ENCODE results near the gene SLC2A6.
A peak's percentile ranks its signal among the peaks of the same experiment; 100 is the strongest.

The SLC2A6 gene

DNA sequence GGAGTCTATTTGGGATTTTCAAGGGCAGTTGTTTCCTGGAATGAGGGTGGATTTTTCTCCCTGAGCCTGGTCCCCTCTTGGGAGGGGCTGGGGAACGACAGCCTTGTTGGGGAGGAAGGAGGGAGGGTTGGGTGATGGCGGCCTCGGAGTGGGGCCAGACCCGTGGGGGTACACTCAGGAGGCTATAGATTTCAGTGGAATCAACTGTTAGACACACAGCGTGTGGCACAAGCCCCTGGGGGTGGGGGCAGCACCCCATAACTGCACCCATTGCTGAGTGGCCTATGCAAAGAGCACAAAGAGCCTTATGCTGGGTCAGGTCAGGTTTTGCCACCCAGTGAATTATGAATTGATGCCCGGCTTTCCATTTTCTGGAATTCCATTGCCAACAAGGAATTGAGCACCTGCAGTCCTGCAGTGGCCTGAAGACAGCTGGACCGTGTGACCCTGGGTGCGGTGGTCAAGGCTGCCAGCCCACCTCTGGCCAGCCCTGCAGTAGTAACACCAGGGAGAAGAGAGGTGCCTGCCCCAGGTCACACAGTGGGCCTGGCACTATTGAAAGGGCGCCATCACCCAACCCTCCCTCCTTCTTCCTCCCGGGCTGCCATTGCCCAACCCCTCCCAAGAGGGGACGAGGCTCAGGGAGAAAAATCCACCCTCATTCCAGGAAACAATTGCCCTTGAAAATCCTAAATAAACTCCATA, 37.5 kb upstream of the SLC2A6 start:
- no peaks in the 10 kb centered on the region for H3F3A ChIP-seq (ENCODE audit: low read depth)
- no peak overlapping the region for H3K4me2 ChIP-seq (ENCODE audit: low read depth, low read length, poor library complexity, severe bottlenecking)
- TF ChIP-seq, protein P1, sequence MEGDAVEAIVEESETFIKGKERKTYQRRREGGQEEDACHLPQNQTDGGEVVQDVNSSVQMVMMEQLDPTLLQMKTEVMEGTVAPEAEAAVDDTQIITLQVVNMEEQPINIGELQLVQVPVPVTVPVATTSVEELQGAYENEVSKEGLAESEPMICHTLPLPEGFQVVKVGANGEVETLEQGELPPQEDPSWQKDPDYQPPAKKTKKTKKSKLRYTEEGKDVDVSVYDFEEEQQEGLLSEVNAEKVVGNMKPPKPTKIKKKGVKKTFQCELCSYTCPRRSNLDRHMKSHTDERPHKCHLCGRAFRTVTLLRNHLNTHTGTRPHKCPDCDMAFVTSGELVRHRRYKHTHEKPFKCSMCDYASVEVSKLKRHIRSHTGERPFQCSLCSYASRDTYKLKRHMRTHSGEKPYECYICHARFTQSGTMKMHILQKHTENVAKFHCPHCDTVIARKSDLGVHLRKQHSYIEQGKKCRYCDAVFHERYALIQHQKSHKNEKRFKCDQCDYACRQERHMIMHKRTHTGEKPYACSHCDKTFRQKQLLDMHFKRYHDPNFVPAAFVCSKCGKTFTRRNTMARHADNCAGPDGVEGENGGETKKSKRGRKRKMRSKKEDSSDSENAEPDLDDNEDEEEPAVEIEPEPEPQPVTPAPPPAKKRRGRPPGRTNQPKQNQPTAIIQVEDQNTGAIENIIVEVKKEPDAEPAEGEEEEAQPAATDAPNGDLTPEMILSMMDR (conservative IDR thresholded peaks at IDR 0.05; ENCODE audit: low read length) = no peak
- no peak for TF ChIP-seq EZH2phosphoT487 (IDR thresholded peaks at IDR 0.05; ENCODE audit: borderline replicate concordance)
- H2AFZ ChIP-seq (ENCODE audit: low read length) = no peak overlapping the region
- no peaks in the 10 kb centered on the region for H3K36me3 ChIP-seq (ENCODE audit: insufficient read depth, low read length)
- no peaks in the 10 kb centered on the region for H3K9me2 ChIP-seq (replicated peaks; ENCODE audit: low read depth, low read length)
- no peaks in the 10 kb centered on the region for H3K9me3 ChIP-seq (ENCODE audit: insufficient read depth, low read depth, low read length)
- no peak overlapping the region for H3K4me3 ChIP-seq (ENCODE audit: low read length, poor library complexity, severe bottlenecking)
- H3K27me3 ChIP-seq (ENCODE audit: insufficient read depth, low read length, poor library complexity, severe bottlenecking) = no peaks in the 10 kb centered on the region
- no peaks in the 10 kb centered on the region for H4K20me1 ChIP-seq (ENCODE audit: insufficient read depth, low read length, poor library complexity, severe bottlenecking)
- H3K9ac ChIP-seq (ENCODE audit: low read depth, low read length, poor library complexity, severe bottlenecking) = no peak overlapping the region
- H3K79me2 ChIP-seq (ENCODE audit: insufficient read depth, low read length) = no peaks in the 10 kb centered on the region
- H3K4me1 ChIP-seq (ENCODE audit: insufficient read depth, low read length, poor library complexity, severe bottlenecking) = peaks cover 12% of the 10 kb centered on the region

DNA sequence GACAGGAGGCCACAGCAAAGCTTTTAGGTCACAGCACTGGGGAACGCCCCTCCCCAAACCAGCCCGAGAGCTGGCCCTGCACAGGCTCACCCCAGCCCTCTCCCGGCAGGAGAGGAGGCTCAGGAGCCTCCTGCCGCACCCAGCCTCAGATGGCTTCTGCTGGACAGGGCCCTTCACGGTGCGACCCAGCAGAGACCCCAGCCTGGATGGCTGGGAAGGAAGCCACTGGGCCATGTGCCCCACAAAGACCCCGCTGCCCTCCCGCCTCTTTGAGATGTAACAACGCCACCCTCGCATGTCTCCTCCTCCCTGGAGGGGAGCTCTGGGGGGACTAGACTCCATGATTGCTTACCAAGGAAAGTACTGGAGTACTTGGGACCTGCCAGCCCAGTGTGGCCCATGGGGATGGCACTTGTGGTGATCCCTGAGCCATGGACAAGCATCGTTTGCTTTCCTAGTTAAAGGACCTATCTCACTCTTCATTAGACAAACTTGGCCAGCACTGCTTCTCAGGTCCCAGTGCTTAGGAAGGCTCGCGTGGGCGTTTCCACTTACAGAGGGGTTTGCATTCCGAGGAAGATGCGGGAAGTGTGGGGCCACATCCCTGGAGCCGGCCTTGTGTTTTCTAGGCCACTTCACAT, 36.8 kb upstream of the SLC2A6 start:
- H3K9me3 ChIP-seq (ENCODE audit: insufficient read depth, low read depth, low read length) = no peaks in the 10 kb centered on the region
- H3K4me2 ChIP-seq (ENCODE audit: low read depth, low read length, poor library complexity, severe bottlenecking) = no peak overlapping the region
- no peaks in the 10 kb centered on the region for H3F3A ChIP-seq (ENCODE audit: low read depth)
- H3K4me1 ChIP-seq (ENCODE audit: insufficient read depth, low read length, poor library complexity, severe bottlenecking) = peaks cover 11% of the 10 kb centered on the region
- H3K9me2 ChIP-seq (replicated peaks; ENCODE audit: low read depth, low read length) = no peaks in the 10 kb centered on the region
- no peak for TF ChIP-seq EZH2phosphoT487 (IDR thresholded peaks at IDR 0.05; ENCODE audit: borderline replicate concordance)
- TF ChIP-seq, protein P1 (conservative IDR thresholded peaks at IDR 0.05; ENCODE audit: low read length) = no peak
- no peak overlapping the region for H2AFZ ChIP-seq (ENCODE audit: low read length)
- H3K36me3 ChIP-seq (ENCODE audit: insufficient read depth, low read length) = no peaks in the 10 kb centered on the region
- H3K4me3 ChIP-seq (ENCODE audit: low read length, poor library complexity, severe bottlenecking) = no peak overlapping the region
- H3K79me2 ChIP-seq (ENCODE audit: insufficient read depth, low read length) = no peaks in the 10 kb centered on the region
- no peaks in the 10 kb centered on the region for H4K20me1 ChIP-seq (ENCODE audit: insufficient read depth, low read length, poor library complexity, severe bottlenecking)
- peak overlapping the region; percentile 27 for H3K9ac ChIP-seq (ENCODE audit: low read depth, low read length, poor library complexity, severe bottlenecking)
- H3K27me3 ChIP-seq (ENCODE audit: insufficient read depth, low read length, poor library complexity, severe bottlenecking) = no peaks in the 10 kb centered on the region

DNA sequence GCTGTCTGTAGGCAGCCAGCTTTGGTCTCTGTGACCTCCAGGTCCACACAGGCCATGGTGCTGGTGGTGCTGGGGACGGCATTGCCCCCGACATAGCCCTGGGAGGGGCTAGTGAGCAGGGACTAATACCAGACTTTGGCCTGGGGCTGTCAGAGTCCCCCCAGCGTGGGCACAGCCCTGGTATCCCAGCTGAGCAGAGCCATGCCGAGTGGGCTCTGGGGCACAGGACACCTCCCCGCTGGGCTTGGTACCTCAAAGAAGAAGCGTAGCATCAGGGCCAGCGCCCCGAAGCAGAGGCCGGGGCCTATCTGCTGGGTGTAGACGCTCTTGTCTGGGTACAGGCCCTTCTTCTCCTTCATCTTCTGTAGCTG, 36.3 kb upstream of the SLC2A6 start:
- TF ChIP-seq EZH2phosphoT487 (IDR thresholded peaks at IDR 0.05; ENCODE audit: borderline replicate concordance) = no peak
- TF ChIP-seq, protein P1 (conservative IDR thresholded peaks at IDR 0.05; ENCODE audit: low read length) = no peak
- Histone ChIP-seq H3F3A (ENCODE audit: low read depth) (no peaks in the 10 kb centered on the region), H3K9ac (ENCODE audit: low read depth, low read length, poor library complexity, severe bottlenecking) (peak overlapping the region; percentile 27), H2AFZ (ENCODE audit: low read length) (no peak overlapping the region), H3K4me2 (ENCODE audit: low read depth, low read length, poor library complexity, severe bottlenecking) (no peak overlapping the region), H3K9me2 (replicated peaks; ENCODE audit: low read depth, low read length) (no peaks in the 10 kb centered on the region), H3K9me3 (ENCODE audit: insufficient read depth, low read depth, low read length) (no peaks in the 10 kb centered on the region), H3K4me1 (ENCODE audit: insufficient read depth, low read length, poor library complexity, severe bottlenecking) (peaks cover 12% of the 10 kb centered on the region), H4K20me1 (ENCODE audit: insufficient read depth, low read length, poor library complexity, severe bottlenecking) (no peaks in the 10 kb centered on the region), H3K36me3 (ENCODE audit: insufficient read depth, low read length) (no peaks in the 10 kb centered on the region), H3K27me3 (ENCODE audit: insufficient read depth, low read length, poor library complexity, severe bottlenecking) (no peaks in the 10 kb centered on the region), H3K79me2 (ENCODE audit: insufficient read depth, low read length) (no peaks in the 10 kb centered on the region), H3K4me3 (ENCODE audit: low read length, poor library complexity, severe bottlenecking) (no peak overlapping the region)
